CD4-positive, alpha-beta T cell treated with Interleukin-15 for 1 hour (primary cell): Measurements from ENCODE around the gene CD46.

Source experiments
- DNase-seq: peaks from one replicate; pipeline ENCODE4 v3.0.0-alpha.2; 2020

Gene CD46

DNA sequence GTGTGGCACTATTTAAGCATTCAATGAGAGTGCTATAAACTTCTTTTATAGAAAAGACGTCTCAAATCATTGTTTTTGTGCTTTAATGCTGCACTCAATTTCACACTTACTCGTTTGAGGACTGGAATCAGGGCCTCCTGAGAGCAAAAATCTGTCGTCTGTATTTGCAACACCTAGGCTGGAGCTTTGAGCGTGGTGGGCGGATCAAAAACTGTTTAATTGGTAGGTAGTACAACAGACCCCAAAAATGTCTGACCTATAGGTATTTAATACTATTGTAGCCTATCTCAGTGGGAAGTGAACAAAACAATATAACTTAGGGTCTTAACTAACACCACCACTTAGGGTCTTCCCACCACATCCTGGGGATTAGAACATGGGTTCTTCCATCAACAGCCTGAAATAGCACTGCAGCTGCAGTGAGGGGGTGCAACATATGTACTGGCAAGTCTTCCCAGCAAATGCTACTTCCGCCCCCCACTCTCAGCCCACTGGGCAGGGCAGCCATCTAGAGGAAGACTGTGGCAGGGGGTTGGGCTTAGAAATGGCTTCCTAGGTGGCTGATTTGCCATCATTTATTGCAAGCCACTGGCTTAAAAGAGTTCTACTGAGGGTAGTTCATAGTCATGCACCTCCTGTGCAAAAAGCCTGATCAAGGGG, 48.3 kb downstream of the CD46 start:
- DNase-seq, result no peak

DNA sequence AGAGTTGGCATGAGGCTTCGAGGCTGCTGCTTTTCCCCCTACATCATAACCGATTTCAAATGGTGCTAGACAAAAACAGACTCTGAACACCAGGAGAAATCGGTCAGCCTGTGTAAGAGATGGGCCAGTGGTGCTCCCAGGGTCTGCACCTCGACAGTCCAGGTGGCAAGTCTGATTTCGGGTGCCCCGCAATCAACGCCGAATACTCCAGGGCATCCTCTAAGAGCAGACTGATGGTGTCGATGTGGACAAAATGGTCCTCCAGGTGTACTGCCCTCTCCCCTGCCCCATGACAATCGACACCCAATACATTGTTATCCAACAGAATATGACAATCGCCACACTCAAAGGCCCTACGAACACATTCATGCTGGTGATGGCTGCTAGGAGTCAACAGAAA, 50.0 kb downstream of the CD46 start:
- no peak for DNase-seq

DNA sequence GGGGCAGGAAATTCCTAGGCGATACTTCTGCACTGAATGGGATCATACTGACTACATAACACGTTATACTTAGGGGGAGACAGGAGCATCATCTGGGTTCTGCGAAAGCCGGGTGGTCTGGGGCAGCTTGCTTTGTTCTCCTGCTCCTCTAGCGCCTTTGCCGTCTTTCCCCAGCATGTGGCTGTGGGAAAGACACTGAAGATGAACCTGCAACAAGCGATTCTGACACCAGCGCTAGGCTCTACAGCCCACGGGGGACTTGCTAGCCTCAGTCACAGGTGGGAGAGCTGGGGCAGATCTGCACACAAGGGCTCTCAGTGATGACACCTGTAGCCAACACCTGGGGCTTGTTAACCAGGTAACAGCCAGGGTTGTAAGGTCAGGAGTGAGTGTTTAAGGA, 51.8 kb downstream of the CD46 start:
- DNase-seq, result no peak

DNA sequence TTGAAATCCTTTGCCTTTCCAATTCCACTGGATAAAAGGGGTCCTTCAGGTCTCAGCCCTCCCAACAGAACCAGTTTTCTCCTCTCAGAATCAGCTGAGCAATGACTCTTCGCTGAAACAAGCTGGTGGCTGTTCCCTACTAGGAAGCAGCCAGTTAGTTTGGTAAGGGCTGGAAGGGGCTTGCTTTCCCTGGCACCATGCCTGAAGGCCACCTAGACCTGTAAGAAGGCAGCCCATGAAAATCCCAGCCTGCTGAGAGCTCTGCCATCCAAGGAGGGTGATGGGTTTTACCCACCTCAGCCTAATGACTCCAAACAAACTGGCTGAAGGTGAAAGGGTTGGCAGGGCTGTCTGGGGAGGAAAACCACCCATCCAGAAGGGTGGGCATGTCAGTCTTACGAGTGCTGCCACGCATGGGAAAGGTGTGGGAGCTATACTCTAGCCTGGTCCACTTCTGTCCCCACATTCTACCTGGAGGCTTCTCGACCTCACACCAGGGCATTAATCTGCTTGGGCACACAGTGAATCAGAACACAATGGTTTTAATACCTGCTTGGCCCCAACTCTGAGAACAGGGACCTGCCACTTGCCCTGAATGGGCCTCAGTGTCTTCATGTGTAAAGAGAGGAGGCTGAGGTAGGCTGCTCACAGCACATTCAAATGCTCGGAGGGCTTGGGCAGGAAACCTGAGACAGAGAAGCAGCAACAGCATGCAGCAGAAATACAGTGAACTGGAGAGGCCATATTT, 53.0 kb downstream of the CD46 start:
- no peak for DNase-seq

DNA sequence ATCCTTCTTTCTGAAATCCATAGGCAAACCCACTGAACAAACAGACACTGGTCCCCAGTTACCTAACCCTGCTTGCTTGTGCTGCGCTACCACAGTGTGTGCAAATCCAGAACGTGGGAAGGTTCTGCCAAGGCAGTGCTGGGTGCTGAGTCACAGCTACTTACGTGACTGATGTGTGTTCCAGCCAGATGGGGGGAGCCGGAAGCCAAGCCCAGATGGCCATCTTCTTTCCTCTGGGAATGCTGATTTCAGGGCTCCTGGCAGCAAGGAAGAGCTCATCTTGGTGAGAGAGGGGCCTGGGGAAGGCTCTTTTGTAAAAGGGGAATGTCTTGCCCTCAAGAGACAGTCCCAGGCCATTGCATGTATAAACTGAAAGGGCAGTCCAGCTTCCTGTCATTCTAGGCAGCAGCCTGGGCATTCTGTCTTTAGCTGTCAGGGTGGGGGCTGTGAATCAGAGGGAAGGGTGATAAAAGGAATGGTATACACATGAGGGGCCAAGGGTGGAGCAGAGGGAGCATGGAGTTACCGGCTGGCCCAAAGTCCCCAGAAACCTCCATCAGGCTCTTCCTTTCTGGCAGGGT, 54.1 kb downstream of the CD46 start:
- no peak for DNase-seq

DNA sequence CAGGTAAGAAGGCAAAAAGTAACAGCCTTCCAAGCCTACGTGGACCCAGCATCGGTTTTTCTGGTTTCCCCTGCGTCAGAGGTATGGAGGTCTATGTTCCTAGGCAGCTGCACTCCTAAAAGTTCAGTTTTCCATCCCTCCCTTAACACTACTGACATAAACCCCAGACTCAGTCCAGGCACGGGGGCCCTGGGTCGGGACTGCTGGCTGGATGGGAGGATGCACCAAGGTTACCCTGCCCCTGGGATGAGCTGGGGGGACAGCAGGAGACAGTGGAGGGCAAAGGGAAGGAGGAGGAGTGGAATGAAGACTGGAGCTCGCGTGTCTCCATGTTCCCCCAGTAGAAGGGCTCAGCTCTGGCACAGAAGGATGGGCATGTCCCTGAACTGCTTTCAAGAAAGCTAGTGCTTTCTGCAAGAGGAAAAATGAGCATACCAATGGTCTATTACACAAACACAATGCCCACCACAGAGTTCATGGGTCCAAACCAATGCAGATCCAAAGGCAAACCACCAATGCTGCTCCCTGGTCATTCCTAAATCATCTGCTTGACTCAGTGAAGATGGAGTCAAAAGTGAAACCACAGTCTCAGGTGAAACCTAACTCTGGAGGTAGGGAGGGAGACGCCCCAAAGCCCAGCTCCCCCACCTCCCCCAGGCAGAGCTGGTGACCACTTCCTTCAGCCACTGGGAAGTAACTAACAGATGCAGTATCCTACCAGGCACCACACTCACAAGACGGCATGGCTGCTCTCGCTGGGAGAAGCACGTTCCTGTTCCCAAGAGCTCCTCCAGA, 54.9 kb downstream of the CD46 start:
- no peak for DNase-seq

DNA sequence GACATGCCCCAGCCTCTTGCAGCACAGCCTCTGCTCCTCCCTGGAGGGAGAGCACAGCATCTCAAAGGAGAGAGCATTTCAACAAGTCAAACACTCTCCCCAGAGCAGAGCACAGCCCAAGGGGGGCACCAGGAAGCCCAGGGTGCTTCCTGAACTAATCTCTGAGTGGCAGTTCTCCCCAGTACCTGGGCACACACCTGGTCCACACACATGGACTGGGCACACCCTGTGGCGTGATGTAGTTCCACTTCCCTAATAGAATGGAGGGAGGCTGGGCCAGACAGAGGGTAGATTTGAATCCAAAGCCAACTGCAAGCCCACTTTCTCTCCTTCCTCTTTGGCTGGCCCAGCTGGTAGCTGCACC, 55.5 kb downstream of the CD46 start:
- no peak for DNase-seq

DNA sequence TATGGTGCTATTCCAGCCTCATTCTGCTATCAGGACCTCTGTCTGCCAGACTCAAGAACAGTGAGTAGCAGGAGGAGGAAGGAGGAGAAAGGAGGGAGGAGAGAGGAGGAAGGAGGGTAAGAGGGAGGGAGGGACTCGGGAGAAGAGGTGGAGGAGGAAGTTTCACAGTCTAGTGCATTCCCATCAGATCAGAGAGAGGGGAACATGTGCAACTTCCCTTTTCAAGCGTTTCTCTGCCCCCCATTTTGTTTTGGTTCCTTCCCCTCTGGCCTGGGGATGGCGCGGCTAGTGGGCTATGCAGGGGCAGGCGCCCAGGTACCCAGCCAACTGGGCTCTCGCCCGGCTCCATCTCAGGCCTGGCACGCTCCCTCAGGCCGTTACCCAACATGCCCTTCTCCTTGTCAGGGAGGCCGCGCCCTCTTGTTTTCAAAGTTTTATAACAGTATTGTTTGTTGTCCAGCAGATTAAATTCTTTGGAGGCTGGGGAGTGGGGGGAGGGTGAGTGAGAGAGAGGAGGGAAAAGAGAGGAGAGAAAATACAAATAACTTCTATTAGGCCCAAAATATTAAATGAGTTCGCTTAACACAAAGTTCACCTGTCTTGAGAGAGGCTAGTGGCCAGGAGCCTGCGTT, 56.0 kb downstream of the CD46 start:
- DNase-seq, result peak; percentile 32

DNA sequence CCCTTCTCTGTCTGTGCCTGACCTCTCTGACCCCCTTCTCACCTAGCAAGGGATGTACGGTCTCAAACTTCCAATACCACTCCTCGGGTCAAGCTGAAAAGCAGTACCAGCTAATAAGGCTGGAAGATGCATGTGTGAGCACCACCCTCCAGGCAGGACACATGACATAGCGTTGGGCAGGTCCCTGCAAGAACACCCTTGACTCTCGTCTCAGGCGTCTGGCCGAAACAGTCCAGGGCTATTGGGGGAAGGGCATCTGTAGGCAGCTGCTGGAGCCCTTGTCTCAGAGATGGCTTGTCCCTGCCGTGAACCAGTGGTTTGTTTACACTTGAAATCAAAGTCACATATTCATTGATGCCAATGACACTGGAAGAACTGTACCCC, 56.5 kb downstream of the CD46 start:
- no peak for DNase-seq

DNA sequence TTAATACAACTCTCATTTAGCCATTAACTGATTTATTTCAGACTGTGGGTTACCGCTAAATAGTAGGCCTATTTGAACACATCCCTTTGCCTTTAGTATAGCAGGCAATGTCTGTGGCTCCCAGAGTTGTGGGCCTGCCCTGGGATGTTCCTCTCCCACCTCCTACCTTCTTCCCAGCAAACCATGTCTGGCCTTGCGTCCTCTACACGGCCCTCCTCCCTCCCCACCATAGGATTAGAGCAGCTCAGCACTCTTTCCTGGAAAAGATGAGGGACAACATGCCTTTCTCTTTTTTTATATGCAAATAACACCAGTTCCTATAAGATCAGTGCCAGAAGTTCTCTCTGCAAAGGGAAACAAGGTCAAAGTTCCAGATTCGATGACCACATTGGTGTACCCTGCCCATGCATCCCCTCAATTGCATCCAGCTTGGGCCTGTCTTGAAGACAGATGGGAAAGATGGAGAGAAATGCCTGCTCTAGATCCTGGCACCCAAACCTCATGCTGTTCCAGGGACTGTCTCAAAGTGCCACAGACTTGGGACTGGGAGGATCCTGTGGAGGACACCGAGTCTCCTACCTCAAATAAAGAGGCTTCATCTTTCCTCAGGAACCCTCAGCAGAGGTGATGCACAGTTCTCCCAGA, 57.2 kb downstream of the CD46 start:
- no peak for DNase-seq

DNA sequence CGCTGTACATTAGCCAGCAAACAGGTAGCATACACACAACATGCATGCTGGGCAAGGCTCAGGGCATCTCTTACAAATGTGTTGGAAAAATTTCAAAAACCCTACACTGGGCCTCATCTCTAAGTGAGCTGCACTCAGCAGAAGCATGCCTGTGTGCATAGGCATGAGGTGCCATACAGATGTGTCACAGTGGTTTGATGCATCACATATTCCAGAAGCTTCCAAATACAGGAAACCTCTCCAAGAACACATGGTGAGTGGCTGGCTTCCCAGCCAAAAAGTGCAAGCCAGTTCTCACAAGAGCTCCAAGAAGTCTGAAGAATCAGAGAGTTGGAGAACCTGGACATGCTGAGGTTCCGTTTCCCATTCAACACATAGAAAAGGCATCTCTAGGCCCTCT, 58.3 kb downstream of the CD46 start:
- no peak for DNase-seq

DNA sequence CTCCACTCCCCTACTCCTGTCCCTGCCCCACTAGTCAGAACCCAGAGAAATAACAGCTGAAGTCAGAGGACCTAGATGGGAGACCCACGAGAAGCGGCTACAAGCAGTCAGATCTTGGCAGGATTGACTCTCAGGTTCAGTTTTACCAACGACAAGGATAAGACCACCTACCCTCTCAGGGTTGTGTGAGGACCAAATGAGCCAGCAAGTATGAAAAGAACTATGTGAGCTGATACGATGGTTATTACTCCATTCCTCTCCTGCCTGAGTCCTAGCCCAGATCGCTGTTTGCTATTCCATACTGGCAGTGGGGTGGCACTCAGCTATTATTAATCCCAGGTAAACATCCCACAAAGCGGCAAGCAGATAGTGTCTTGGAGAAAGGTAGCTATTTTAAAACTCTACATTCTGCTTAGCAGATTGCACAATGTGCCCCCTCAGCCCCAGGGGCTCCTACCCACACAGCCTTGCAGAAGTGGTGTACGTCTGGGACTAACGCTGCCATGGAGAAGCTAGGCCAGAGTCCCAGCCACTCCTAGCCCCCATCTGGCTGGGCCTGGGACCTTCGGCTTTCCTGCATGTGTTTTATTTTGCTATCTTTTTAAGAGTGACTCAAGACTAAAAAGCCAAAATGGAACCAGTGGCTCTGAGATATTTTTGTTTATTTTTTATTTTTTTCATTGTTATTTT, 58.9 kb downstream of the CD46 start:
- no peak for DNase-seq

DNA sequence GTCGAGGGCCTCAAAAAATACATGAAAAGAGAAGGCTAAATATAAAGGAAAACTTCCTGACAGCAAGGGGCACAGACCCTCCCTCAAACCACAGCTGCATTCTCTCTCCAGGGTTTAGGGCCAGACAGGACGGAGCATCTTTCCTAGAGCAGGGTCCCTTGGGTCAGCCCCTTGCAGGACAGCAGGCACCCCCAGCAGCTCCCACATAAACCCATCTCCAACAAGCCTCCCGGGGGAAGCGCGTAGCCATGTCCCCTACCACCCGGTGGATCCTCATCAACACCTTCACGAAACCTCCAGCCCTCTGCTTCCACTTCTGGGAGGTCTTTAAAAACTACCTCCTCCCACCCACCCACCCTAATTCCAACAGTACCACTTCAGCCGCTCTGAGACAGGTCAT, 59.5 kb downstream of the CD46 start:
- DNase-seq, result no peak

DNA sequence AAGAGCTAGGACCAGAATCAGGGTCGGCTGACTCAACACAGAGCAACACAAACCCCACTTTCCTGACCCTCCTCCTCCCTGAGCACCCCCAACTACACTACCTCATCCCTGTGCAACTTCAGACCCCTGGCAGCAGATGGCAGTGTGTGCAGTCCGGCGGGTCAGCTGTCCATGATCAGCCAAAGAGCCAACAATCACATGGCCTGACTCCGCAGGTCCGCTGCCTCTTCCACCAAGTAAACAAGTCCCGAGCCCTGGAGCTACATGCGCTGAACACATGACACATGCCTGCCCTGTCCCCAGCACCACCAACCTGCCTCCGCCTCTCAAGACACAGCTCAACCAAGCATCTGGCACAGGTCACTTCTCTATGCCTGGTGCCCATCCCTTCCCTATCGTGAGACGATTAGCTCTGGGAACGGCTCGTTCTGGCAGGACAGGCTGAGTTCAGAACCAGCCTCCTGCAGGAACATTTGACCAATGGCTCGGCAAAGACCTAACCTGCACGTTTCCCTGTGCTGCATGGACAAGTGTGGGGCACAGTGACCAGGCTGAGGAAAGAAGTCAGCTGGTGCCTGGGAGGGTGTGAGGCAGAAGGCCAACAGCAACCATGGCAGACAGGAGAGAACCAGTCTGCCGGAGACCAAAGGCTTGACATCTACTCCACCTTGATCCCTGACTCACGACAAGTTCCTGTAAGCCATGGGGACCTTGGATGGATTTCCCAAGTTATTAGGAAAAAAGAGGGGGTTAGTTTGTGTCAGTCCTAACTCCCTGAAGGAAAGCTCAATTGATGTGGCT, 60.3 kb downstream of the CD46 start:
- no peak for DNase-seq

DNA sequence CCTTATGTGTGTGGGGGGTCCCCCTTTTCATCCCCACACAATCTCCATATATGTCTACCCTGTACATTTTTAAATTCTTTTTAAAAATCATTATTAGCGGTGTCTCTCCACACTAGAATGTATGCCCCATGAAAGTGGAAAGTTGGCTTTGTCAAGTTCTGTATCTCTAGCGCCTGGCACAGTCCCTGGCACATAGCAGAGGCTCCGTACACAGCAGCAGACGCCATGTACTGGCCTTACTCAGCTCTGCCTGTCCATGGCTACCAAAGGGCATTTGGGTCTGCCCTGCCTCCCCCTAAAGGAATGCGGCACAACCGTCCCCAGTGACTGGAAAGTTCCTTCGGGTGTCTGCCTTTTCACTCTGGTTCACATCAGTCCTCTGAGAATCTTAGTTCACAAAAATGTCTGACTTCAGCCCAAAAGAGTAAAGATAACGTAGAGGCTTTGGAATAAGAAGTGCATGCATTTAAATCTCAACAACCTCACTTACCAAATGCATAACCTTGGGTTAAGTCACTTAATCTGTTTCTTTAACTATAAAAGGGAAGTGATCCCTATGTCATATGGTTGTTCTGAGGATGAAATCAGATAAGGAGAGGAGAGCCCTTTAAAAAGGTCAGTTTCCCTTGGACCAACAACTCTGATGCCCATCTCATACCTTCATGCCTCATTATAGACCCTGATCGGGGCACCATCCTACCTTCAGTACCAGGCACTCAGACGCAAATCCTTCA, 61.1 kb downstream of the CD46 start:
- no peak for DNase-seq

DNA sequence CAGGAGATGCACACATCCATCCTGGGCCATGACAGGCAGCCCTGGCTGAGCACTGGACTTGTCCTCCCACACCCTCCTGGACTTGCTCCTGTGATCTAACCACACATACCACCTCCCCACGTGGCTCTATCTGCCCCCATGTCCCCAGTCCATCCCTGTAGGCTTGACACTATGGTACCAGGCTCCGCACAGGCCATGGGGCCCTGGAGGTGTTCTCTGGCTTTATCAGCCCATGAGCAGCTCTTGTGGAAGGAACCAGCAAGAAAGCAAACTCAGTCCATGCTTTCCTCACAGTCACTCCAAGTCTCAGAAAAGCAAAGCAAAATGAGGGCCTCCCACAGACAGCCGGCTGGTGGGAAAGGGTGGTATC, 61.6 kb downstream of the CD46 start:
- DNase-seq, result no peak

DNA sequence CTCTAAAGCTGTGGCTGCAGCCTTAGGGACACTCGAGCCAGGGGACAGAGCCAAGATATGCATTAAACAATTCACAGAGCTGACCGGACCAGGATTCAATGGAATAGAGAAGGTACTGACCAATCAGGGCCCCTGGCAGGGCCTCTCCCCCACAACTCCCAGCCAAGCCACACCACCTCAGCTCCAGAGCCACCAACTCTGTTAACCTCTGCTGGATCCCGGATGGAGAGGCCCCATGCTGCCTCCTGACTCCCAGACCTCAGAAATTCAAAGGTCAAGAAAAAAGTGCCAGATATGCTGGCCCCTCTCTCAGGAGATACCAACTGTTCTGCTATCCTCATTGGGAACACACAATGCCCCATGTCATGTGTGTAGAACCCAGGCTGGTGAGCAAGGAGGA, 62.1 kb downstream of the CD46 start:
- DNase-seq, result no peak

DNA sequence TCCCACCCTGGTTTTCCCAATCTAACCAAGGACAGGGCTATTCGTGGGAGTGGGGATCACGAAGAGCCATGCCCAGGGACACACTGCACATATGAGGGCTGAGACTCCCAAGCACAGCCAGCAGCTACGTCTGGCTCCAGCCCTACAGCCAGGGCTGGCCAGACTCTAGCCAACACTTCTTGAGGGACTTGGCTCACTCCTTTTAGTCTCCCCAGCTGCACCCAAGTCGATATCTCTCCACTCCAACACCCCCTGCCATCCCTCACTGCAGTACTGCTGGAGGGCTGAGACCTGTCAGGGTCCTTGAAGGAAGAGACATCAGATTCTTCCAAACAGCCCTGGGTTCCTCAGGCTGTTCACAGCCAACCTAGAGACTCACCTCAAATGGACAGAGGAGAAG, 62.6 kb downstream of the CD46 start:
- no peak for DNase-seq

DNA sequence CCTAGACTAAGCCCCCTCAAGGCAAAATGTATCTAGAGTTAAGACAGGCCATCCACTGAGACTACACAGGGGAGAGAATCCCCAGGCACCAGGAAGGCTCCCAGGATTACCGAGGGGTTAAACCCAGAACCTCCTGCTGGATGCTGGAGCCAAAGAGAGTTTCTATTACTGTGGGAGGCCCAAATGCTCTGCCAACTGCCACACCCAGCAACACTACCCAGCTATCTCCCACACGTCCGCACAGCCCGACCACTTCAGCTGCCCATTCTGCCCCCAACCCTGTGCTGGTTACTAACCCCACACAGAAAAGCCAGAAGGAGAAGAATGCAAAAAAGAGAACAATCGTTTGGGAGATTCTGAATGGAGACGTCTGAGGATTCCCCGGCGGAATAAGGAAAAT, 63.6 kb downstream of the CD46 start:
- no peak for DNase-seq

DNA sequence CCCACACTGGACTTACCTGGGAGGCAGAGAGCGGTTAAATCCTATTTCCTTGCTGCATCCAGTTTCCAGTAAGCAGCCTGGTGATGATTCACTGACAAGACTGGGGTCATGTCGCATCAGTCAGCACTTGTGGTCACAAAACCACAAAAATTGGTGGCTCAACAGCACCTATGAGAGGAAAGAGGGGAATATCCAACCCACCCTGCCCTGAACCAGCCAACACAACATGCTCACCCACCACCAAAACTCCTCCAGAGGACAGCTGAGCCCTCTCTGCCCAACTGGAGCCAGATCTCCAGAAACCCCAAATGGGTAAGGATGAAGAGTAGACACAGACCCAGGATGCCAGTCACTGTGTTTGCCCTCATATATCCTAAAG, 64.0 kb downstream of the CD46 start:
- DNase-seq, result no peak

DNA sequence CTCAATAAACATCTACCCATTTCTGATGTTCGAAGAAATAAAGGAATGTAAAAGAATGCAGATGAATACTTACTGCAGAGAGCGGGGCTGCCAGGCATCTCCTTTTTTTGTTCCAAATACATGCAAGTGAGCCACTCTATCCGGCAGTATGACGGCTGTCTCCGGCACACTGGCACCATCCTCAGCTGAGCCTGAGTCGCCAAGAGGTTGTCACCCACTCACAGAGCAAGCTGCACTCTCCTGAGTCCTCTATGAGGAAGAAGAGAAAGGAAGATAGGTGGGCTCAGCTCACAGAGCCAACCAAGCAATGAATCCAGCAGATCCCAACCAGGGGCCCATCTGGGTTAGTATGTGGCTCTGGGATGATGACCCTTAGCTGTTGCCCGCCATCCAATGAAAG, 65.3 kb downstream of the CD46 start:
- DNase-seq, result no peak
